Esophagus muscularis mucosa (tissue), 3 donors: ENCODE data around the gene PHACTR1.

Source experiments
- CTCF ChIP-seq, 3 experiments: fragments of 200-600 bp in 2 of 3; fragments of 450-650 bp in 1 of 3; sonication (generic) in 2 of 3; IDR thresholded peaks; one replicate each; pipeline ENCODE4 v1.5.1; 2017 to 2019; ENCODE audit warnings: antibody characterized with exemption in 3 of 3, mild to moderate bottlenecking in 2 of 3, moderate library complexity in 1 of 3
- POLR2A ChIP-seq: fragments of 450-650 bp; IDR thresholded peaks from one replicate; pipeline ENCODE4 v1.6.1; 2017; ENCODE audit warnings: antibody characterized with exemption, moderate library complexity, mild to moderate bottlenecking, low read depth

GRCh38 chr6:13066820-13067219 lies 350.3 kb downstream of the PHACTR1 start:
- no peak for TF ChIP-seq CTCF (IDR thresholded peaks at IDR 0.05)
- TF ChIP-seq POLR2A = no peak
